Stimulated activated CD4-positive, alpha-beta T cell treated with anti-CD3 and anti-CD28 coated beads, Interleukin-4, amount 100 ng/mL, for 48 hours (primary cell): ENCODE measurements around the gene STMN1.

Experiments
- DNase-seq, 2 donors: peaks; one replicate each; pipeline ENCODE4 v3.0.0-alpha.2; 2020; ENCODE audit warnings: low read depth in 2 of 2

STMN1 gene

DNA sequence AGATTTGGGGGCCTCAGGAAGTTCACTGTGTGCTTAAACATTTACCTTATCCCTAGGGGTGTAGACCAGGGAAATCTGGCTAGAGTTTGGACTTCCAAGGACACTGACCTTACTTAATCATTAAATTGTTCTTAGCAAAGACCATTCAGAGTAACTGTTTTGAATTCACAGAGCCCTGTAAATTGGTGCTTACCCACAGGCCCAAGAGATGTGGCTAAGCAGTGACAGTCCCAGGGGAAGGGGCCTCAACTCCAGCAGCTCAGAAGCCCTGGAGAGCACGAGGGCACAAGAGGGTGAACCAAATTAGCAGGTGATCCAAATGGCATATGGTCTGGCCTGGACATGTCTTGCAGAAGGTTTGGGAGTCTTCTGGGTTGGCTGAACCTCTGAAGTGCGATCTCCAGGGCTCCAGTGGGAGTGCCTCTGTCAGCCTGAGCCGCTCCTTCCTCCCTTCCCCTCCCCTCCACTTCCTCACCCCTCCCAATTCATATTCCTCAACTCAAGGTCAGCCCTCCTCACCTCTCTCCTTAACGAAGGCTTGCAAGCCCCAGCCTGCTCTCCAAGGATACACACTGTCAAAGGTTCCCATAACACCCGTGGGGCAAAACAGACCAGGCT lies 35.0 kb downstream of the STMN1 start:
- no peak for DNase-seq

- DNase-seq, result no peak
Measured at GRCh38 chr1:25870614-25871013, 35.6 kb downstream of the STMN1 start.

DNA sequence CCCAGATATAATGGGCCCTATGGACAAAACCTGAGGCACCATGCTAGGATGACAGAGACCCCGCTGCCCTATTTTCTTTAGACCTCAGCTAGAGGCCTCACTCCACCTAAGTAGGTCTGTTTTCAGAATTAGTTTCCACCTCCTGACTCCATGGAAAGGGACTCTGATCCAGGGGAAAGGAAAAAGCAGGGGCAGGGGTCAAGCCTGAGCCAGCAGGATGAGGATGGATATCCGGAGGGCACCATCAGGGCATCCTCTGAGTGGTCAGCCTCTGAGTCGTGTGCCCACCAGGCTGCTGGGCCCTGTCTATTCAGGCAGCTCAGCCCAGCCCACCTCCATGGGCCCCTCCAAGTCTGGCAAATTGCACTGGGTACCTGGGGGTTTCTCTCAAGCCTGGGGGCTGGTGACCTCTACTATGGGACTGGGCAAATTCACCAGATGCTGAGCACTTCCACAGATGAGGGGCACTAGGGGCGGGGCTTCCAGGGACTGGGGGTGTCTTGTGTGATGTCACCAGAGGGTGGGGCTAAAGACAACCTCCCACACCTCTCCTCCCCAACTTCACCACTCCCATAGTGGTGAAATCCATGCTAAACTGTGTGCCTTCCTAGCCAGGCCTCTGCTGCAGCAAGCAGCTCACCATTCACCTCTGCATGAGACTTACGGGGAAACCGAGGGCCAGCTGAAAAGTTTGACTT lies 36.2 kb downstream of the STMN1 start:
- no peak for DNase-seq

DNA sequence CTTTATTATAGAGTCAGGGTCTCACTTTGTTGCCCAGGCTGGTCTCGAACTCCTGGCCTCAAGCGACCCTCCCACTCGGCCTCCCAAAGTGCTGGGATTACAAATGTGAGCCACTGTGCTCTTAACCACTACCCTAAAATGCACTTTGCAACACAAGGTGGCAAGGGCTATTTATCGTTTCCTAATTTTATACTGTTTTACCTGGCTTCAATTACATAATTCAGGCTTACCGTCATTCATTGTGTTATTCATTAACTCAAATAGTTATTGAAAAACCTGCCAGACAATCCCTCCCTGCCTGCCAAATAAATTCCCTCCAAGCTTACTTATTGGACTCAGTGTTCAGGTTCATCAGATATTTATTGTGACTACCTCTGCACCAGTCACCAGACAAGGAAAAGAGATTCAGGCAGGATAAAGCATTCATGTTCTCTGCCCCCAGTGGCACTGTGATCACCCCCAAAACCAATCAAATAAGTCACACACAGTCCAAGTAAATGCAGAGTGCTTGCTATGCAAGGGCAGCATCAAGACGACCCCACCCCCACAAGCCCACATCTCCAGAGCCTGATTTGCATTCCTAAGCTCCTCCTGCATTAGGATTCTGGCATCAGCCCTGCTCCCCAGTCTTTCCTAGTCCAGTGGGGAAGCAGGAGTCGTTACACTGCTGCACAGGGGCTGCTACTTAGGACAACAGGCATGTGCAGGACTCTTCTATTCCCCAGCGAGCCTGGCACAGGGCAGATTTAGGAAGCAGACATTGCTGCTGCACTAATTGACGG lies 38.8 kb downstream of the STMN1 start:
- no peak for DNase-seq

DNA sequence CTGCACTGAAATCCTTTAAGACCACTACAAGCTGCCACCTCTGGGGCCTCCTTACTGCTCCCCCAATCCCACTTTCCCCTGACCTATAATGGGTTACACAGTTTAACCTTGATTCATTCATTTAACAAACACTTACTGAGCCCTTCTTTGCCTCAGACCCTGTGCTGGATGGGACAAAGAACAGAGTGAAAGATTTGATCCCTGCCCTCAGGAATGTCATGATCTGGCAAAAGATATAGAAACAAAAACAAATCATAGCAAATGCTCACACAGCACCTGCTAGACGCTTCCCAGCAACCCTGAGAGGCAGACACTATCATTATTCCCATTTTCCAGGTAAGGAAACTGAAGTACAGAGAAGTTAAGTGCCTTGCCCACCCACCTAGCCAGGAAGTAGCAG lies 39.9 kb downstream of the STMN1 start:
- no peak for DNase-seq

GRCh38 chr1:25864434-25864833 lies 41.8 kb downstream of the STMN1 start:
- DNase-seq, result no peak

DNA sequence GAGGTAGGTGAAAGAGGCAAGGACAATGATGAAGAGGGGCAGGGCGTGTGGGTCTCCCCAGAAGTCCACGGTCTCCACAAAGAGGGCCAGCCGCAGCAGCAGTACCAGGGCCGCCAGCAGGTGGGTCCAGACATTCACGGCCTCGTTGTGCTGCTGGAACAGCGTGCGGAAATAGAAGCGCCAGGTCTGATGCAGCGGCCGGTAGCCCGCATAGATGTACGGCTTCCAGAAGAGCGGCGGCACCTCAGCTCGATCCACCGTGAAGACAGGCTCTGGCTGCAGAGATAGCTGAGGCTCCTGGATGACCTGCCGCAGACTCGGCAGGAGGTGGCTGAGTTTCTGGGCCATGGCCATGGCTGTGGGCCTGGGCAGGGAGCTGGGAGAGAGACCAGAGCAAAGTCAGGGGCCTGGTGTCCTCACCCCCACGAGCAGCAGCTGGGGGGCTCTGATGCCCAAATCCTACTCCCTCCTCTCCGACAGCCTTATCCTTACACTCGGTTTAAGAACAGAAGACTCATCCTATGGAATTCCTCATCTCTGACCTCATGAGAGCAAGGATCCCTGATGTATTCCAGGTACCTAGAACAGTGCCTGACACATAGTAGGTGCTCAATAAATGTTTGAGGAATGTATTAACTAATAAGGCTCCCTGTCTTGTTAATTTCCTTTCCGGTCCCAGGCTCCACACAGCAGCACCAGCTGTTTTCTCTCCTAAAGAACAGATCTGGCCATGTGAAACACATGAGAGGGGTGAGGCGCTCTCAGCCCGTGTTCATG lies 42.5 kb downstream of the STMN1 start:
- DNase-seq, result no peak

GRCh38 chr1:25862785-25863485 lies 43.3 kb downstream of the STMN1 start:
- no peak for DNase-seq

DNA sequence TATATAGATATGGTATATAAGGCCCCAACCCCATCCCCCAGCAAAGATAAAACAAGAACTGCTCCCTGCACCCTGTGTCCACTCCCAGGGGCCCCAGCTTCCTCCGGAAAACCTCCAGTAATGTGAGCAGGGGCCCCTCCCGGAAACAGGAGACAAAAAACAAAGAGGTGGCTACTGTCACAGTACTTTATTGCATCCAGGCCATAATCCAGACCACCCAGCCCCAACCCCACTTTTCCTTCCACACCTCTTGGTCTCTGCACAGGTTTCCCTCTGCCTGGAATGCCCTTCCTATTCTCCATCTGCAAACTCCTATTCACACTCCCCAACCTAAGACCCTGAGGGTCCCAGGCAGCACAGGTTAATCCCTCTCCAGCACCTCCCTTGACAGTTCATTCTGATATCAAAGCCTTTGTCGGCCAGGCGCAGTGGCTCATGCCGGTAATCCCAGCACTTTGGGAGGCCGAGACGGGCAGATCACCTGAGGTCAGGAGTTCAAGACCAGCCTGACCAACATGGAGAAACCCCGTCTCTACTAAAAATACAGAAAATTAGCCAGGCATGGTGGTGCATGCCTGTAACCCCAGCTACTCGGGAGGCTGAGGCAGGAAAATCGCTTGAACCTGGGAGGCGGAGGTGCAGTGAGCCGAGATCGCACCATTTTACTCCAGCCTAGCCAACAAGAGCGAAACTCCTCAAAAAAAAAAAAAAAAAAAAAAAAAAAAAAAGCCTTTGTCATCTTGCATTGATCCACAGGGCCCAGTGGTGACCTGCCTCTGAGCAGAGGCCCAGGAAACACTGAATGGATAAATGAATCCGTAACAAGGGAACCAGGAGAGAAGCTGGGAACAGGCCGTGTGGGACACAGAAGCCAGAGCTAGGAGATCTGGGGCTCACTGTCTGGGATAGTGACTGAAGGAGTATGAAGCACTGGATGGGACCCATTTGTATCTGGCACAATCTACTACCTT lies 44.6 kb downstream of the STMN1 start:
- DNase-seq, result no peak

DNA sequence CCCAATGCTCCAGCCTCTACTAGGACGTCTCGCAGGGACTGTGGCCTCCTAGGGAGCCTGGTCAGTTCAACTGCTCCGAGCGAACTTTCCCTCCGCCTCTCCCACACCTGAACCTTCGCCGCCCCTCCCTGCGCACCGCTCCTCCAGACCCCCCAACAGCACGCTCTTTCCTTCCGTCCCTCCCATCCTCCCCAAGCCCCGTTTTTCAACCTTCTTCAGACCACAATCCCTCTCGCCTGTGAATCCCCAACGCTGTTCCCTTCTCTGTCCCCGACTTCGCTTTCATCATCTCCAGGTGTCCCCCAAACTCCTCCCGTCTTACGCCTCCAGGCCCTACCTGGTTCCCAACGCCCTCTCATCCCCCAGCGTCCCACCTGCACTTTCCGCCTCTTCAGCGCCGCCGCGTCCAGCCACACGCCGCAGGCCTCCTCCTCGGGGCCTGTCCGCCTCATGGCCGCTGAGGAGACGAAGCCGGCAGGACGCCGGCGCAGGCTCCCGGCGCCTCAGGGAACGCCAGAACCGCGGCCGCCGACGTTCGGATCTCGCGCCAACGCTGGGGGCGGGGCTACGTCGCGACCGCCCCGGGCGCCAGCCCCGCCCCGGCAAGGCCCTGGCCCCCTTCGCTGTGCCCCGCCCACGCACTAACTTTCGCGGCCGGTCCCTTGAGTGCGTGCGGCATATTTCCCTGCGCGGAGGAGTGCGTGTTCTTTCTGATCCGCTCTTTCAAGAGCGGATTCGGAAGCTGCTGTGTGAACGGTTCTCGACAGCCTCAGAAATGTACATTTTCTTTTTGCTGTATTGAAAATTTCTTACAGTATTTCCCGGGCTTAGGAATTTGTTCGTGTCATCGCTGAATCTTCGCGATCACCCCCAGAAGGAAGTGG lies 47.1 kb downstream of the STMN1 start, which contains the start of gene AUNIP:
Gene AUNIP (minus strand): TSS at position 552 of the 884 bp plus-strand sequence. CDS start 100 bp downstream, at position 452.
- peak; percentile 91 to 92 for DNase-seq

- no peak for DNase-seq
Measured at GRCh38 chr1:25858494-25858893, 47.7 kb downstream of the STMN1 start.

DNA sequence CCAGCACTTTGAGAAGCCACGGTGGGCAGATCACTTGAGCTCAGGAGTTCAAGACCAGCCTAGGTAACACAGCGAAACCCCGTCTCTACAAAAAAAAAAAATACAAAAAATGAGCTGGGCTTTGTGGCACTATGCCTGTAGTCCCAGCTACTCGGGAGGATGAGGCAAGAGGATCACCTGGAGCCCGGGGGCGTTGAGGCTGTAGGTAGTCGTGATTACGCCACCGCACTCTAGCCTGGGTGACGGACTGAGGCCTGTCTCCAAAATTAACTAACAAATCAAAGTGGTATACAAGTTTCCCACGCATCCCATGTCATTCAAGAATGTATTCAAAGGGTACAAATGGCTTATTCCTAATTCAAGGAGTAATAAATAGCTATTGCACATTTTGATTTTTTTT lies 49.4 kb downstream of the STMN1 start:
- no peak for DNase-seq

DNA sequence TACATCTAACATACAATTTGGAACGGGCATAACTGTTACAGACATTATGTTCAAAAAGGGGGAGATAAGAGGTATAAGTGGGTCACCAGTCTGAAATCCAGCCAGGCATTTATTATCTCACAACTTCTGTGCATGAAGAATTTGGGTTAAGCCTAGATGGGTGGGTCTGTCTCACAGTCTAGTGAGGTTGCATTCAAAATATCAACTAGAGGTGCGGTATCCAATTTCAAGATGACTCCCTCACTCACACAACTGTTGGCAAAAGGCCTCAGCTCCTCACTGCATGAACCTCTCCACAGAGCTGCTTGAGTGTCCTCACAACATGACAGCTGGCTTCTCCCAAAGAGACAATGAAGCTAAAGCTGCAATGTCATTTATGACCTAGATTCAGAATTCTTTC lies 51.7 kb downstream of the STMN1 start:
- no peak for DNase-seq
